Neural crest cell (in vitro differentiated cells): ENCODE data around the gene WBP2. TPM values are rescaled to one million over a fixed set of nuclear protein-coding genes. Genes with fewer than 3 reads are reported as not detected.

Source experiments
- DNase-seq: peaks from one replicate; pipeline ENCODE4 v3.0.0; 2021; ENCODE audit warnings: low read depth, mixed read lengths, low spot score
- H3K27ac Mint-ChIP-seq: one replicate; pipeline ENCODE4 v1.8.0; 2021; ENCODE audit warnings: mild to moderate bottlenecking, mixed read lengths; ENCODE audit not compliant: unreplicated experiment
- H3K27me3 Mint-ChIP-seq: 2 replicates; pipeline ENCODE4 v1.8.0; 2021; ENCODE audit warnings: low read depth, mild to moderate bottlenecking, mixed read lengths
- H3K36me3 Mint-ChIP-seq: 2 replicates; pipeline ENCODE4 v1.8.0; 2021; ENCODE audit warnings: low read depth, mild to moderate bottlenecking, mixed read lengths
- H3K4me1 Mint-ChIP-seq: 2 replicates; pipeline ENCODE4 v1.8.0; 2021; ENCODE audit warnings: mixed read lengths
- H3K4me3 Mint-ChIP-seq: one replicate; pipeline ENCODE4 v1.8.0; 2021; ENCODE audit warnings: mild to moderate bottlenecking, mixed read lengths
- H3K9me3 Mint-ChIP-seq: 2 replicates; pipeline ENCODE4 v1.8.0; 2021; ENCODE audit warnings: mixed read lengths
- CTCF ChIP-seq: fragments of 200-600 bp; sonication (generic); conservative IDR thresholded peaks from 2 replicates; pipeline ENCODE4 v1.5.0; 2021; ENCODE audit warnings: antibody characterized with exemption, mild to moderate bottlenecking
- total RNA-seq: library from RNA; stranded (reverse); gene quantifications from 2 replicates; pipeline ENCODE4 v1.2.1, GENCODE V29; 2021

WBP2 gene
- total RNA-seq, 1 donor from 2014 or later: 49.3 TPM

GRCh38 chr17:75834279-75834920 lies 20.7 kb downstream of the WBP2 start:
- no peak overlapping the region for H3K4me3 Mint-ChIP-seq
- no peak for TF ChIP-seq CTCF
- no peaks in the 10 kb centered on the region for H3K9me3 Mint-ChIP-seq
- no peak overlapping the region for H3K27ac Mint-ChIP-seq
- H3K27me3 Mint-ChIP-seq: peaks cover 5% of the 10 kb centered on the region
- peaks cover 12% of the 10 kb centered on the region for H3K4me1 Mint-ChIP-seq
- no peaks in the 10 kb centered on the region for H3K36me3 Mint-ChIP-seq
- no peak for DNase-seq

- Mint-ChIP-seq H3K27ac (peak overlapping the region; percentile 70), H3K4me1 (peaks cover 19% of the 10 kb centered on the region), H3K4me3 (peak overlapping the region; percentile 32), H3K36me3 (no peaks in the 10 kb centered on the region), H3K27me3 (peaks cover 5% of the 10 kb centered on the region), H3K9me3 (no peaks in the 10 kb centered on the region)
- no peak for DNase-seq
- TF ChIP-seq CTCF: no peak
Observed at GRCh38 chr17:75832652-75833400, 22.3 kb downstream of the WBP2 start.

- DNase-seq: no peak
- Mint-ChIP-seq H3K4me3 (peak overlapping the region; percentile 28), H3K36me3 (no peaks in the 10 kb centered on the region), H3K9me3 (no peaks in the 10 kb centered on the region), H3K4me1 (peaks cover 24% of the 10 kb centered on the region), H3K27ac (peak overlapping the region; percentile 50), H3K27me3 (peaks cover 5% of the 10 kb centered on the region)
- no peak for TF ChIP-seq CTCF
Observed at GRCh38 chr17:75832164-75832651, 22.9 kb downstream of the WBP2 start.

GRCh38 chr17:75831032-75831571 lies 24.0 kb downstream of the WBP2 start:
- TF ChIP-seq CTCF: no peak
- Mint-ChIP-seq H3K9me3 (no peaks in the 10 kb centered on the region), H3K4me1 (peaks cover 24% of the 10 kb centered on the region), H3K4me3 (no peak overlapping the region), H3K27ac (no peak overlapping the region), H3K36me3 (no peaks in the 10 kb centered on the region), H3K27me3 (peaks cover 8% of the 10 kb centered on the region)
- DNase-seq: no peak

GRCh38 chr17:75830164-75831031 lies 24.7 kb downstream of the WBP2 start:
- Mint-ChIP-seq H3K27me3 (peaks cover 8% of the 10 kb centered on the region), H3K4me3 (no peak overlapping the region), H3K36me3 (no peaks in the 10 kb centered on the region), H3K4me1 (peaks cover 24% of the 10 kb centered on the region), H3K9me3 (no peaks in the 10 kb centered on the region), H3K27ac (no peak overlapping the region)
- peak; percentile 69 for DNase-seq
- peak; percentile 59 for TF ChIP-seq CTCF
